Small intestine (tissue), 7 donors: ENCODE measurements around the gene ATXN7L3. TPM values are rescaled to one million over a fixed set of nuclear protein-coding genes. Genes with fewer than 3 reads are reported as not detected.
A peak's percentile ranks its signal among the peaks of the same experiment; 100 is the strongest.

Source experiments
- DNase-seq, 2 donors: peaks; one replicate each; pipeline versions ENCODE4 v3.0.0 to v3.0.0-alpha.2; 2013
- FAIRE-seq: peaks from 2 replicates; lab custom pipeline; 2012; peaks lifted over from hg19 to GRCh38; lab: Jason Lieb, UNC
- H3K27ac ChIP-seq, 3 donors: one replicate each; pipeline ENCODE4 v1.5.1; 2013; ENCODE audit warnings: low read length in 2 of 3, mild to moderate bottlenecking in 2 of 3, control low read depth in 1 of 3, inconsistent platforms in 1 of 3, low read depth in 1 of 3, moderate library complexity in 1 of 3
- H3K27me3 ChIP-seq, 3 donors: one replicate each; pipeline ENCODE4 v1.6.1; 2013; ENCODE audit warnings: low read length in 3 of 3, inconsistent platforms in 1 of 3; ENCODE audit not compliant: control insufficient read depth in 3 of 3, insufficient read depth in 3 of 3
- H3K36me3 ChIP-seq, 3 donors: one replicate each; pipeline ENCODE4 v1.6.1; 2013; ENCODE audit warnings: low read length in 3 of 3, inconsistent platforms in 1 of 3, low read depth in 1 of 3, mild to moderate bottlenecking in 1 of 3, moderate library complexity in 1 of 3; ENCODE audit not compliant: control insufficient read depth in 3 of 3, insufficient read depth in 2 of 3
- H3K4me1 ChIP-seq, 3 donors: one replicate each; pipeline ENCODE4 v1.6.1; 2013; ENCODE audit warnings: low read length in 2 of 3, inconsistent platforms in 1 of 3, low read depth in 1 of 3, mild to moderate bottlenecking in 1 of 3, moderate library complexity in 1 of 3; ENCODE audit not compliant: control insufficient read depth in 3 of 3, insufficient read depth in 2 of 3
- H3K4me3 ChIP-seq, 3 donors: one replicate each; pipeline ENCODE4 v1.5.1; 2013; ENCODE audit warnings: low read length in 3 of 3, control low read depth in 1 of 3, inconsistent platforms in 1 of 3, low read depth in 1 of 3, mild to moderate bottlenecking in 1 of 3, moderate library complexity in 1 of 3
- H3K9me3 ChIP-seq, 2 donors: one replicate each; pipeline ENCODE4 v1.6.1; 2013; ENCODE audit warnings: low read depth in 1 of 2, low read length in 1 of 2; ENCODE audit not compliant: control insufficient read depth in 2 of 2, insufficient read depth in 1 of 2
- WGBS, 3 donors: extraction: QIAGEN DNeasy Blood & Tissue Kit; methylation state at CpG; one replicate each; pipeline ENCODE4 v1.1.7; 2013; 5-methylcytosine and 5-hydroxymethylcytosine counted together
- polyA plus RNA-seq, 4 donors: library from polyadenylated mRNA; stranded (reverse) in 3 of 4; unstranded in 1 of 4; fragments of 200-250 nt in 3 of 4; fragments of 120-200 nt in 1 of 4; gene quantifications; one replicate each; pipeline versions ENCODE4 v1.2.1 to v1.2.3, GENCODE V29; 2013
- donor health status: healthy with polysubstance abuse.
- donor health status: control.
- donor health status: control.
- donor health status: Bipolar disorder and iron deficiency.
- donor health status: healthy.

The ATXN7L3 gene
- polyA plus RNA-seq, 4 donors = 40.3 to 44.1 (median 43.1) TPM

DNA sequence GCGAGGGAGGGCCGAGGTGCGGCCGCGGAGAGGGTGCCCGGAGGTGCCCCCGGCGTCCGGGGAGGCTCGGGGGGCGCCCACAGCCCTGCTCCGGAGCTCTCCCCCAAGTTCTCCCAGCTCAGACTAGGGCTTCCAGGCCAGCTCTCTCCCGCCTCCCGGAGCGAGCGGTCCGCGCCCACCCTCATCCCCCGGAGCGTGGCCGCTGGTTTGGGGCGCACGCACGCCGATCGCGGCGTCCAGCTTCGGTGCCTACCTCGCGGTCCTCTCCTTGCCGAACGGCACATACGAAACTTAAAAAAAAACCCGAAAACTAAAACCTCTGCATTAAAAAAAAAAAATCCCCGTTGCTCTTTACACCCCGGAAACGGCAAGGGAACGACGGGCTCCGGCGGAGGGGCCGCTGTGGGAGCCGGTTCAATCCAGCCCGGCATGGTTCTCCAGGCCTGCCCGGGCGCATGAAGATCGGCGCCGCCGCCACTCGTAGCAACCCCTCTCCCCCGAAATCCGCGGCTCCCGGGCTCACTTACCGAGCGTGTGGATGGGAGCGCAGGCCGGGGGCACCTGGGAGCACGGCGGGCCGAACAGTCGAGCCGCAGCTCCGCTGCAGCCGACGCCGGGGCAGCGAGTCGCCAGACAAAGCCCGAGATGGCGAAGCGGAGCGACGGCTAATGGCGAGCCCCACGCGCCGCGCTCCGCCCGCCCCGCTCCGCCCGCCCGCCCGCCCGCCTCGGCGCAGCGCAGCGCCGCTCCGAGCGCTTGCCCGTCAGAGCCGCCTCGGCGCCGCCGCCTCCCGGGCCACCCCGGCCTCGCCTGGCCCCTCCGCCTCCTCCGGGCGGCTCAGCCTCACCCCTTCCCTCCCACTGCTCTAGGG, 20.8 kb upstream of the ATXN7L3 start:
- peak; percentile 48 to 79 for DNase-seq
- no peaks in the 10 kb centered on the region for H3K27me3 ChIP-seq
- H3K9me3 ChIP-seq = no peaks in the 10 kb centered on the region
- WGBS, 3 donors = 0% methylated on average over 60 to 108 of the region's 108 CpGs
- peaks cover 7 to 29% (median 13%) of the 10 kb centered on the region in 3 donors for H3K4me1 ChIP-seq
- peaks cover 0 to 26% (median 5%) of the 10 kb centered on the region in 3 donors for H3K36me3 ChIP-seq
- H3K4me3 ChIP-seq = peak overlapping the region; percentile 86 to 95 (median 88)
- H3K27ac ChIP-seq = peak overlapping the region; percentile 93 to 98 (median 93)
- no peak for FAIRE-seq

DNA sequence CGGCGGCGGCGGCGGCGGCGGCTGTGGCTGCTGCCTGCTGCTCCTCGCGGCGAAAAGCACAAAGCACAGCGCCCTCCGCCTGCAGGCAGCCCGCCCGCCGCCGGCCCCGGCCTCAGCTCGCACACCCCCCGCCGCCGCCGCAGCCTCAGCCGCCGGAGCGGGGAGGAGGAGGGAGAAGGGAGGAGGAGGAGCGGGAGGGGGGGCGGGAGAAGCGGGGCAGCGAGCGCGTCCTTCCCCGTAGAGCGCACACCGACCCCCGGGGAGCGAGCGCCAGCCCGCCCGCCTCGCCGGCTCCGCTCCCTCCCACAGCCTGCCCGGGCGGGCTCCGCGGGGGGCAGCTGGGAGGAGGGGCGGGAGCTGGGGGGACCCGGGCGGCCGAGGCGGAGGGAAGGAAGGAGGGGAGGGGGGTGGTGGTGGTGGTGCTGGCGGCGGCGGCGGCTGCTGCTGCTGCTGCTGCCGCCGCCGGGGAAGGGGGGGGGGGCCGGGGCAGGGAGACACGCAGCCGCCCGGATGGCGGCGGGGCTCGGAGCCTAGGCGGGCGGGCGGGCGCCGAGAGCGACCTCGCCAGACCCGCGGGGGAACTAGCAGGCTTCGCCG, 20.0 kb upstream of the ATXN7L3 start, which contains the start of gene UBTF:
Gene UBTF (minus strand): TSS at position 60 of the 597 bp plus-strand sequence. CDS start 1,446 bp downstream, outside the sequence.
- 0% methylated on average over 16 to 75 of the region's 76 CpGs for WGBS, 3 donors
- no peak for FAIRE-seq
- no peaks in the 10 kb centered on the region for H3K27me3 ChIP-seq

DNA sequence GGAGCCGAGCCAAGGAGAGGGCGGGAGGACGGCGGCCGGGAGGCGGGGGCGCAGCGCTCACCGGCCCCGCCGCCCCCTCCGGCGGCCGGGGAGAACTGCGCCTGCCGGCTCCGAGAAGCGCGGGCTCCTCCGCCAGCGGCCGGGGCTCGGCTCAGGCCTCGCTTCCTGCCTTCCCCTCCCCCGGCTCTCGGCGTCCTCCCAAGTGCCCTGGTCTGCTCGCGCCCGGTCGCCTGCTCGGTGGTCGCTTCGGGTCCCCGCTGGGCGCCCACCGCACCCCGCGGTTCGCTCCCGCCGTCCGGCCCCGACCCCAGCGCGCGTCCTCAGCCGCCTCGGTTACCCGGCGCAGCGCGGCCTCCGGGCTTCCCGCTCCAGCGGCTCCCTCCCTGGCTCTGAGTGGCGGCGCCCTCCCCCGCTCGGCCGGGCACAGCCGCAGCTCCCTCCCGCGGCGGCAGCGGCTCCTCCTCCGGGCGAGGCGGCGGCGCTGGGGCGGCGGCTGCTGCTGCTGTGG, 19.5 kb upstream of the ATXN7L3 start:
- peak; percentile 60 to 86 for DNase-seq
- Histone ChIP-seq H3K27ac (peak overlapping the region; percentile 93 to 98 (median 95)), H3K4me3 (peak overlapping the region; percentile 33 to 95 (median 88)), H3K9me3 (no peaks in the 10 kb centered on the region), H3K27me3 (no peaks in the 10 kb centered on the region), H3K4me1 (peaks cover 7 to 29% (median 13%) of the 10 kb centered on the region in 3 donors), H3K36me3 (peaks cover 0 to 38% (median 15%) of the 10 kb centered on the region in 3 donors)
- WGBS, 3 donors = 0 to 1% (median 0%) methylated on average over 6 to 73 of the region's 73 CpGs
- no peak for FAIRE-seq

More for the DNA sequence above, 20.0 kb upstream of the ATXN7L3 start, which contains the start of gene UBTF:
- Histone ChIP-seq H3K4me3 (peak within 1 kb of the TSS; percentile 86 to 95 (median 88)), H3K9me3 (no peaks in the 10 kb centered on the region), H3K36me3 (peaks cover 0 to 33% (median 11%) of the 10 kb centered on the region in 3 donors), H3K4me1 (peaks cover 7 to 29% (median 13%) of the 10 kb centered on the region in 3 donors), H3K27ac (peak within 1 kb of the TSS; percentile 93 to 98 (median 98))
- DNase-seq = peak; percentile 51 to 85

DNA sequence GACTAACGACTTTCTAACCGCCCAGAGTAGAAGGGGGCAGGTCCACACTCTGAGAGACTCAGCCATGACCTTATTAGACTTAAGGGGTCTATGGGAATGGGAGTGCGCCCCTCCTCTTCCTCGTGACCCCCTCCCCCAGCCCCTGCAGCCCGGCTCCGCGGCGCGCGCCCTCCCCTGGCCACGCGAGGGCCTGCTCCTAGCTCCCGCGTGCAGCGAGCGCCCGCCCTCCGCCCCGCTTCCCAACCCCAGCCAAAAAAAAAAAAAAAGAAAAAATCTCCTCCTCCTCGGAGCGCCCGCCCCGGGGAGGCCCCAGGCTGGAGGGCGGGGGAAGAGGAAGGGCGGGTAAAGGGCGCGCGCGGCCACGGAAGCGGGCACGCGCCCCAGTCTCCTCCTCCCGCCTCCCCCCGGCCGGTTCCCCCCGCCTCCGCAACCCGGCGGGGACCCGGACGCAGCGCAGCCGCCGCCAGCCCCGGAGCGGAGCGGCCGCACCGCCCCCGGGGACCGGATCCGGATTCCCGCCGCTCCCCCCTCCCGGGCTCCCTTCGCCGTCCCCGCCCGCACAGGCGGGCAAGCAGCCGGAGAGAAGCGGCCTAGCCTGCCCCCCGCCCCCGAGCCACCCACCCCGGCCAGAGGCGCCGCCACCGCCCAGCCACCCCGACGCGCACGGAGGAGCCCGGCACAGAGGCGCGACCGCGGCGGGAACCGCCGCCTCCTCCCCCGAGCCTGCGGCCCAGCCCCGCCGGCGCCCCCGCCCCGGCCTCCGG, 18.8 kb upstream of the ATXN7L3 start:
- 0 to 1% (median 1%) methylated on average over 22 to 86 of the region's 89 CpGs for WGBS, 3 donors
- Histone ChIP-seq H3K4me3 (peak overlapping the region; percentile 68 to 95 (median 88)), H3K36me3 (peaks cover 0 to 45% (median 15%) of the 10 kb centered on the region in 3 donors), H3K9me3 (no peaks in the 10 kb centered on the region), H3K27ac (peak overlapping the region; percentile 93 to 98 (median 95)), H3K4me1 (peaks cover 7 to 25% (median 12%) of the 10 kb centered on the region in 3 donors), H3K27me3 (no peaks in the 10 kb centered on the region)
- DNase-seq (peak; percentile 93 to 95), FAIRE-seq (no peak)

GRCh38 chr17:44217738-44218343, 18.2 kb upstream of the ATXN7L3 start:
- FAIRE-seq (no peak), DNase-seq (no peak)
- H3K4me3 ChIP-seq = peak overlapping the region; percentile 39 to 68 (median 48)
- peaks cover 5 to 18% (median 10%) of the 10 kb centered on the region in 3 donors for H3K4me1 ChIP-seq
- 4 to 5% (median 4%) methylated on average over 10 of the region's 10 CpGs for WGBS, 3 donors
- H3K27ac ChIP-seq = peak overlapping the region in 2 of 3 donors; percentile 76 to 78
- H3K9me3 ChIP-seq = no peaks in the 10 kb centered on the region
- no peaks in the 10 kb centered on the region for H3K27me3 ChIP-seq
- H3K36me3 ChIP-seq = peaks cover 0 to 52% (median 15%) of the 10 kb centered on the region in 3 donors

DNA sequence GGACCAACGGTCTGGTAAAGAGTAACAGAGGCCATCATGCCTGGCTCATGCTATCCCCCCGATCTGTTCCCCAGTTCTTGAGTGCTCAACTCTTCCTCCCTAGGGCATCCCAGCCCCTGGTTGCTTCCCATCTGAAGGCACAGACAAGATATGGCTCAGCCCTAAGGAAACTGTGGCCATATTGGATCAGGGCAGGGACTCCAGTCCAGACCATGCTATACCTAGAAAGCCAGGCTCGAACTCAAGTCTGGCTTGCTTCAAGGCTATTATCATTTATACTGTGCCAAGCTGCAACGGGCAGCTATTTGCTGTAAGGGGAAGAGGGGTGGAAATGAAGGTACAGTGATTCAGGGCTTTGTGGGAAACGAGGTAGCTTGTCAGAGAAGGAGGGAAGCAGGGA, 17.0 kb upstream of the ATXN7L3 start:
- Histone ChIP-seq H3K4me3 (no peak overlapping the region), H3K9me3 (no peaks in the 10 kb centered on the region), H3K4me1 (peaks cover 5 to 11% (median 10%) of the 10 kb centered on the region in 3 donors), H3K27ac (no peak overlapping the region), H3K27me3 (no peaks in the 10 kb centered on the region), H3K36me3 (peaks cover 0 to 63% (median 15%) of the 10 kb centered on the region in 3 donors)
- WGBS, 3 donors = 60 to 75% (median 74%) methylated on average over 5 of the region's 5 CpGs
- no peak for DNase-seq
- no peak for FAIRE-seq

DNA sequence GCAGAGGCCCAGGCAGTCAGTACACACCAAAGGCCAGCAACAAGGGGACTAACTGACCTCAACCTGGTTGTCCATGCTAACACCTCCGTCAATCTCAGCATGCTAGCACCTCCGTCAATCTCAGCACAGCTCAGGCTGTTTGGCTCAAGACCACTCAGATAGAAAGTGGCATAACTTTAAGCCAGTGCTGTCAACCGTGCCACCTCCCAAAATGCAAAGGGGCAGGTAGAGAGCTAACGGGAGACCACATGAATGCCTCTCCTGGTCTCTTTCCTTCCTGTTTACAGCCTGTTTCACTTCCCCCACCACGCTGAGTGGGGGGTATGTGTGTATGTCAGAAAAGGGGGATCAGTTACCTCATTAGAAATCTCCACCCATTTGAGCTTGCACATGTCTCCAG, 16.5 kb upstream of the ATXN7L3 start:
- WGBS, 3 donors = 60 to 87% (median 69%) methylated on average over 5 of the region's 5 CpGs
- H3K4me1 ChIP-seq = peaks cover 5 to 11% (median 10%) of the 10 kb centered on the region in 3 donors
- FAIRE-seq (no peak), DNase-seq (no peak)
- H3K27me3 ChIP-seq = no peaks in the 10 kb centered on the region
- H3K9me3 ChIP-seq = no peaks in the 10 kb centered on the region
- H3K4me3 ChIP-seq = no peak overlapping the region
- no peak overlapping the region for H3K27ac ChIP-seq
- H3K36me3 ChIP-seq = peaks cover 0 to 68% (median 15%) of the 10 kb centered on the region in 3 donors
